ENCODE results near the gene SMG6. TPM values are rescaled to one million over a fixed set of nuclear protein-coding genes. Genes with fewer than 3 reads are reported as not detected.

SMG6 gene
- total RNA-seq, 1 donor from 2014 or later: 75.5 TPM

- peak; percentile 54 for DNase-seq (ENCODE audit: low read depth)
Measured at GRCh38 chr17:2049333-2050299, 254.0 kb downstream of the SMG6 start.

- DNase-seq (ENCODE audit: low read depth): no peak
Measured at GRCh38 chr17:2048805-2049204, 254.8 kb downstream of the SMG6 start.

GRCh38 chr17:2047590-2047989 lies 256.0 kb downstream of the SMG6 start:
- no peak for DNase-seq (ENCODE audit: low read depth)

GRCh38 chr17:2044263-2044894 lies 259.2 kb downstream of the SMG6 start:
- no peak for DNase-seq (ENCODE audit: low read depth)

- peak; percentile 75 for DNase-seq (ENCODE audit: low read depth)
Measured at GRCh38 chr17:2043785-2044184, 259.8 kb downstream of the SMG6 start.

- no peak for DNase-seq (ENCODE audit: low read depth)
Measured at GRCh38 chr17:2042933-2043332, 260.7 kb downstream of the SMG6 start.

GRCh38 chr17:2042390-2042847 lies 261.2 kb downstream of the SMG6 start:
- DNase-seq (ENCODE audit: low read depth): no peak

GRCh38 chr17:2041561-2042389 lies 261.8 kb downstream of the SMG6 start, which contains the start of gene OVCA2:
Gene OVCA2 (plus strand): TSS chr17:2042022. CDS start chr17:2042048, 26 bp downstream.
- DNase-seq (ENCODE audit: low read depth): peak; percentile 85

- no peak for DNase-seq (ENCODE audit: low read depth)
Measured at GRCh38 chr17:2040942-2041560, 262.5 kb downstream of the SMG6 start.

GRCh38 chr17:2040219-2040827 lies 263.3 kb downstream of the SMG6 start:
- no peak for DNase-seq (ENCODE audit: low read depth)

- no peak for DNase-seq (ENCODE audit: low read depth)
Measured at GRCh38 chr17:2037155-2037554, 266.4 kb downstream of the SMG6 start.

GRCh38 chr17:2035541-2036488 lies 267.8 kb downstream of the SMG6 start:
- DNase-seq (ENCODE audit: low read depth): no peak

GRCh38 chr17:2034806-2035540 lies 268.6 kb downstream of the SMG6 start:
- DNase-seq (ENCODE audit: low read depth): peak; percentile 93

- peak; percentile 90 for DNase-seq (ENCODE audit: low read depth)
Measured at GRCh38 chr17:2034157-2034556, 269.4 kb downstream of the SMG6 start.

GRCh38 chr17:2033153-2033552 lies 270.4 kb downstream of the SMG6 start:
- peak; percentile 52 for DNase-seq (ENCODE audit: low read depth)

- DNase-seq (ENCODE audit: low read depth): no peak
Measured at GRCh38 chr17:2030779-2031163, 272.8 kb downstream of the SMG6 start.

GRCh38 chr17:2029911-2030778 lies 273.4 kb downstream of the SMG6 start, which contains the start of gene DPH1:
Gene DPH1 (plus strand): TSS chr17:2030153. CDS start chr17:2030170, 17 bp downstream.
- DNase-seq (ENCODE audit: low read depth): peak; percentile 89

- no peak for DNase-seq (ENCODE audit: low read depth)
Measured at GRCh38 chr17:2028737-2029136, 274.8 kb downstream of the SMG6 start.

Data from renal cortical epithelial cell (primary cell).